HG02885 (cell line): ENCODE data around the gene ANAPC10.
A peak's percentile ranks its signal among the peaks of the same experiment; 100 is the strongest.

Source experiments
- ATAC-seq: cut with Tn5 transposase; IDR thresholded peaks from one replicate; pipeline ENCODE4 v1.9.1; 2021; ENCODE audit warnings: mild to moderate bottlenecking; ENCODE audit not compliant: unreplicated experiment, poor library complexity

Gene ANAPC10

GRCh38 chr4:145075742-145076468 lies 22.1 kb downstream of the ANAPC10 start:
- ATAC-seq: no peak

GRCh38 chr4:145071560-145071959 lies 26.4 kb downstream of the ANAPC10 start:
- ATAC-seq: no peak

- ATAC-seq: no peak
Observed at GRCh38 chr4:145069361-145069760, 28.6 kb downstream of the ANAPC10 start.

- no peak for ATAC-seq
Observed at GRCh38 chr4:145066063-145066501, 31.9 kb downstream of the ANAPC10 start.

- peak; percentile 81 for ATAC-seq
Observed at GRCh38 chr4:145061318-145061920, 36.6 kb downstream of the ANAPC10 start.

GRCh38 chr4:145058256-145058655 lies 39.7 kb downstream of the ANAPC10 start:
- ATAC-seq: no peak

- no peak for ATAC-seq
Observed at GRCh38 chr4:145056325-145057130, 41.5 kb downstream of the ANAPC10 start.

GRCh38 chr4:145055533-145056257 lies 42.3 kb downstream of the ANAPC10 start:
- no peak for ATAC-seq

GRCh38 chr4:145049241-145049640 lies 48.8 kb downstream of the ANAPC10 start:
- no peak for ATAC-seq

GRCh38 chr4:145048817-145049216 lies 49.2 kb downstream of the ANAPC10 start:
- no peak for ATAC-seq

- peak; percentile 57 for ATAC-seq
Observed at GRCh38 chr4:145047151-145047550, 50.8 kb downstream of the ANAPC10 start.

- ATAC-seq: peak; percentile 41
Observed at GRCh38 chr4:145045180-145045579, 52.8 kb downstream of the ANAPC10 start.

- ATAC-seq: no peak
Observed at GRCh38 chr4:145044341-145044740, 53.7 kb downstream of the ANAPC10 start.

GRCh38 chr4:145043306-145043705 lies 54.7 kb downstream of the ANAPC10 start:
- ATAC-seq: no peak

- no peak for ATAC-seq
Observed at GRCh38 chr4:145042601-145043285, 55.3 kb downstream of the ANAPC10 start.

- peak; percentile 98 for ATAC-seq
Observed at GRCh38 chr4:145041378-145041777, 56.6 kb downstream of the ANAPC10 start.

- no peak for ATAC-seq
Observed at GRCh38 chr4:145035494-145036136, 62.4 kb downstream of the ANAPC10 start.

- ATAC-seq: no peak
Observed at GRCh38 chr4:145034727-145035211, 63.2 kb downstream of the ANAPC10 start.

GRCh38 chr4:145019346-145019745 lies 78.7 kb downstream of the ANAPC10 start:
- no peak for ATAC-seq
